HL-60 (cell line): ENCODE measurements around the gene NFATC2IP.
"Not testable (repeated sequence)": the region's sequence is repeated elsewhere in the genome, so short reads cannot be mapped to it uniquely, and the experiment has no call there.

Experiments
- DNase-seq, 2 experiments: peaks; one replicate each; pipeline ENCODE4 v3.0.0-alpha.2; 2010 to 2020; ENCODE audit warnings: low read depth in 1 of 2, low spot score in 1 of 2
- H3K27ac ChIP-seq: fragments of 250-450 bp; sonication (Bioruptor Pico); replicated peaks from 2 replicates; pipeline ENCODE4 v1.5.1; 2020; ENCODE audit warnings: mild to moderate bottlenecking, moderate library complexity
- H3K27me3 ChIP-seq: fragments of 250-450 bp; sonication (Bioruptor Pico); 2 replicates; pipeline ENCODE4 v1.5.1; 2021; ENCODE audit warnings: mild to moderate bottlenecking, moderate library complexity; ENCODE audit not compliant: insufficient read depth, poor library complexity, severe bottlenecking
- H3K4me3 ChIP-seq: replicated peaks from 2 replicates; pipeline ENCODE4 v1.5.1; 2011; ENCODE audit warnings: mild to moderate bottlenecking, control low read depth, low read length; ENCODE audit not compliant: insufficient read depth
- CTCF ChIP-seq: IDR thresholded peaks from one replicate; pipeline ENCODE4 v1.5.1; 2011; ENCODE audit warnings: low read length, control low read depth, inconsistent platforms; ENCODE audit not compliant: insufficient read depth
- GABPA ChIP-seq: IDR thresholded peaks from 2 replicates; pipeline ENCODE4 v1.6.1; 2012; ENCODE audit warnings: low read depth
- POLR2AphosphoS5 ChIP-seq: IDR thresholded peaks from 2 replicates; pipeline ENCODE4 v1.6.1; 2012; ENCODE audit warnings: low read depth
- SPI1 ChIP-seq: IDR thresholded peaks from 2 replicates; pipeline ENCODE4 v1.6.1; 2012; ENCODE audit warnings: low read depth, mild to moderate bottlenecking, borderline replicate concordance
- TF ChIP-seq, protein P1 (sequence below): IDR thresholded peaks from 2 replicates; pipeline ENCODE4 v1.6.1; 2012; ENCODE audit warnings: low read depth; ENCODE audit not compliant: insufficient replicate concordance

The NFATC2IP gene

GRCh38 chr16:28998837-28999236 is 48.1 kb downstream of the NFATC2IP start:
- no peak overlapping the region for H3K4me3 ChIP-seq
- H3K27me3 ChIP-seq, result no peaks in the 10 kb centered on the region
- TF ChIP-seq SPI1, result no peak
- no peak for TF ChIP-seq POLR2AphosphoS5
- TF ChIP-seq, protein P1, sequence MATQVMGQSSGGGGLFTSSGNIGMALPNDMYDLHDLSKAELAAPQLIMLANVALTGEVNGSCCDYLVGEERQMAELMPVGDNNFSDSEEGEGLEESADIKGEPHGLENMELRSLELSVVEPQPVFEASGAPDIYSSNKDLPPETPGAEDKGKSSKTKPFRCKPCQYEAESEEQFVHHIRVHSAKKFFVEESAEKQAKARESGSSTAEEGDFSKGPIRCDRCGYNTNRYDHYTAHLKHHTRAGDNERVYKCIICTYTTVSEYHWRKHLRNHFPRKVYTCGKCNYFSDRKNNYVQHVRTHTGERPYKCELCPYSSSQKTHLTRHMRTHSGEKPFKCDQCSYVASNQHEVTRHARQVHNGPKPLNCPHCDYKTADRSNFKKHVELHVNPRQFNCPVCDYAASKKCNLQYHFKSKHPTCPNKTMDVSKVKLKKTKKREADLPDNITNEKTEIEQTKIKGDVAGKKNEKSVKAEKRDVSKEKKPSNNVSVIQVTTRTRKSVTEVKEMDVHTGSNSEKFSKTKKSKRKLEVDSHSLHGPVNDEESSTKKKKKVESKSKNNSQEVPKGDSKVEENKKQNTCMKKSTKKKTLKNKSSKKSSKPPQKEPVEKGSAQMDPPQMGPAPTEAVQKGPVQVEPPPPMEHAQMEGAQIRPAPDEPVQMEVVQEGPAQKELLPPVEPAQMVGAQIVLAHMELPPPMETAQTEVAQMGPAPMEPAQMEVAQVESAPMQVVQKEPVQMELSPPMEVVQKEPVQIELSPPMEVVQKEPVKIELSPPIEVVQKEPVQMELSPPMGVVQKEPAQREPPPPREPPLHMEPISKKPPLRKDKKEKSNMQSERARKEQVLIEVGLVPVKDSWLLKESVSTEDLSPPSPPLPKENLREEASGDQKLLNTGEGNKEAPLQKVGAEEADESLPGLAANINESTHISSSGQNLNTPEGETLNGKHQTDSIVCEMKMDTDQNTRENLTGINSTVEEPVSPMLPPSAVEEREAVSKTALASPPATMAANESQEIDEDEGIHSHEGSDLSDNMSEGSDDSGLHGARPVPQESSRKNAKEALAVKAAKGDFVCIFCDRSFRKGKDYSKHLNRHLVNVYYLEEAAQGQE, result no peak
- no peak for TF ChIP-seq CTCF
- no peak for TF ChIP-seq GABPA
- no peak for DNase-seq
- H3K27ac ChIP-seq, result no peak overlapping the region

DNA sequence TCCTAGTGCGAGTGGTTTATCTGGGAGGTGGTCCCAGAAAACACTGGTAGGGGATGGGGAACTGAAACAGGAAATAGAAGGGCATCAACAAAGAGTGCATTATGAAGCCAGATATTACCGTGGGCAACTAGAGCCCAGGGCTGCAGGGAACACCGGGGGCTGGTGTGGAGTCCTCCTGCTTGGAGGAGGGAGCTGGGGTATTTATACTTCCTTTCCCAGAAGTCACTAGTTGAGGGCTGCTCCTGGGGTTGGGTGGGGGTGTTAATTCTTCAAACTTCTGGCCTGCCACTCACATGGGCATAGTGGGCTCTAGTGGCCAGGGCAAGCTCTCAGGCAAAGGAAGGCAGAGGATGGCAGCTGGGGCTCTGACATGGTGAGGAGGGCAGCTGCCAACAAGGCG is 48.8 kb downstream of the NFATC2IP start:
- DNase-seq, result no peak
- H3K4me3 ChIP-seq, result no peak overlapping the region
- no peak for TF ChIP-seq SPI1
- no peak for TF ChIP-seq CTCF
- TF ChIP-seq GABPA, result no peak
- no peak for TF ChIP-seq POLR2AphosphoS5
- TF ChIP-seq, protein P1, result no peak

GRCh38 chr16:29000019-29000418 is 49.3 kb downstream of the NFATC2IP start:
- TF ChIP-seq SPI1, result no peak
- Histone ChIP-seq H3K27me3 (no peaks in the 10 kb centered on the region), H3K4me3 (no peak overlapping the region), H3K27ac (no peak overlapping the region)
- no peak for DNase-seq

More for the DNA sequence above, 48.8 kb downstream of the NFATC2IP start:
- Histone ChIP-seq H3K27ac (no peak overlapping the region), H3K27me3 (no peaks in the 10 kb centered on the region)

DNA sequence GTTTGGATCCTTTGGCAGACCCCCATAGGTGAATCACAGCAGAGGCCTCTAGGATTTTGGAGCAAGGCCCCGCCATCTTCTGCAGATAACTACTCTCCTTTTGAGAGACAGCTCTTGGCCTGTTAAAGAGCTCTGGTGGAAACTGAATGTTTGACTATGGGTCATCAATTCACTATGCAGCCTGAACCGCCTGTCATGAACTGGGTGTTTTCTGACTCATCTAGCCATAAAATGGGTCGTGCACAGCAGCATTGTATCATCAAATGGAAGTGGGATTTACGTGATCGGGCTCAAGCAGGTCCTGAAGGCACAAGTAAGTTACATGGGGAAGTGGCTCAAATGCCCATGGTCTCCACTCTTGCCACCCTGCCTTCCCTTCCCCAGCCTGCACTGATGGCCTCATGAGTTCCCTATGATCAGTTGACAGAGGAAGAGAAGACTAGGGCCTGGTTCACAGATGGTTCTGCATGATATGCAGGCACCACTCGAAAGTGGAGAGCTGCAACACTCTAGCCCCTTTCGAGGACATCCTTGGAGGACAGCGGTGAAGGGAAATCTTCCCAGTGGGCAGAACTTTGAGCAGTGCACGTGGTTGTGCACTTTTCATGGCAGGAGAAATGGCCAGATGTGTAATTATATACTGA is 53.9 kb downstream of the NFATC2IP start:
- not testable (repeated sequence) for H3K27ac ChIP-seq, DNase-seq, H3K4me3 ChIP-seq, H3K27me3 ChIP-seq
